Peyer's patch (tissue), 4 donors: ENCODE data around the gene DOCK9.

Experiments used
- POLR2A ChIP-seq, 2 donors: fragments of 450-650 bp; IDR thresholded peaks; one replicate each; pipeline ENCODE4 v1.5.1; 2017; ENCODE audit warnings: antibody characterized with exemption in 2 of 2, mild to moderate bottlenecking in 2 of 2, moderate library complexity in 2 of 2
- TF ChIP-seq, protein P1 (sequence below), 6 experiments: fragments of 450-650 bp in 4 of 6; fragments of 200-600 bp in 2 of 6; sonication (generic) in 1 of 6; IDR thresholded peaks; one replicate each; pipeline ENCODE4 v1.5.1; 2017 to 2019; ENCODE audit warnings: antibody characterized with exemption in 6 of 6, mild to moderate bottlenecking in 3 of 6, moderate library complexity in 1 of 6

- TF ChIP-seq, protein P1, sequence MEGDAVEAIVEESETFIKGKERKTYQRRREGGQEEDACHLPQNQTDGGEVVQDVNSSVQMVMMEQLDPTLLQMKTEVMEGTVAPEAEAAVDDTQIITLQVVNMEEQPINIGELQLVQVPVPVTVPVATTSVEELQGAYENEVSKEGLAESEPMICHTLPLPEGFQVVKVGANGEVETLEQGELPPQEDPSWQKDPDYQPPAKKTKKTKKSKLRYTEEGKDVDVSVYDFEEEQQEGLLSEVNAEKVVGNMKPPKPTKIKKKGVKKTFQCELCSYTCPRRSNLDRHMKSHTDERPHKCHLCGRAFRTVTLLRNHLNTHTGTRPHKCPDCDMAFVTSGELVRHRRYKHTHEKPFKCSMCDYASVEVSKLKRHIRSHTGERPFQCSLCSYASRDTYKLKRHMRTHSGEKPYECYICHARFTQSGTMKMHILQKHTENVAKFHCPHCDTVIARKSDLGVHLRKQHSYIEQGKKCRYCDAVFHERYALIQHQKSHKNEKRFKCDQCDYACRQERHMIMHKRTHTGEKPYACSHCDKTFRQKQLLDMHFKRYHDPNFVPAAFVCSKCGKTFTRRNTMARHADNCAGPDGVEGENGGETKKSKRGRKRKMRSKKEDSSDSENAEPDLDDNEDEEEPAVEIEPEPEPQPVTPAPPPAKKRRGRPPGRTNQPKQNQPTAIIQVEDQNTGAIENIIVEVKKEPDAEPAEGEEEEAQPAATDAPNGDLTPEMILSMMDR (IDR thresholded peaks at IDR 0.05), result no peak
- no peak for TF ChIP-seq POLR2A (IDR thresholded peaks at IDR 0.05)
These were observed 192.5 kb downstream of the DOCK9 start for GRCh38 chr13:98785405-98785804.
